HCT116 (cell line): ENCODE measurements around the gene SCP2. TPM values are rescaled to one million over a fixed set of nuclear protein-coding genes. Genes with fewer than 3 reads are reported as not detected.

Source experiments
- ATAC-seq: fragments of 200-7000 bp; cut with Tn5 transposase; 2 replicates; pipeline ENCODE4 v1.9.1; 2020; ENCODE audit warnings: mild to moderate bottlenecking, moderate library complexity
- Bru-seq: library from RNA; stranded (reverse); fragments of 400-500 nt; gene quantifications from one replicate; lab custom pipeline; 2021; lab: Mats Ljungman, UMichigan
- BruChase-seq, 2 experiments: library from RNA; stranded (reverse); fragments of 400-500 nt; gene quantifications; one replicate each; lab custom pipeline; 2021; lab: Mats Ljungman, UMichigan
- BruUV-seq: library from RNA; stranded (reverse); fragments of 400-500 nt; replicated peaks from 2 replicates; lab custom pipeline; 2021; lab: Mats Ljungman, UMichigan
- CTCF ChIA-PET: fragments of 300-600 bp; sonication (Branson Sonifier 250); formaldehyde crosslinking; loops from one replicate; lab custom pipeline; 2021; ENCODE audit warnings: antibody characterized with exemption; lab: Charles Lee
- POLR2A ChIA-PET: fragments of 300-600, 350-600 bp; sonication (Branson Sonifier 250); formaldehyde crosslinking; loops from one replicate; lab custom pipeline; 2021; ENCODE audit warnings: antibody characterized with exemption; lab: Charles Lee
- RAD21 ChIA-PET, 2 experiments: fragments of 300-600 bp; sonication (Branson Sonifier 250); formaldehyde crosslinking; loops; one replicate each; lab custom pipeline; 2023; ENCODE audit warnings: low total read pairs in 2 of 2; ENCODE audit not compliant: uncharacterized antibody in 2 of 2, unreplicated experiment in 2 of 2, low non-redundant PET in 1 of 2; lab: Charles Lee
- DNase-seq: peaks from one replicate; pipeline ENCODE4 v3.0.0-alpha.2; 2010; ENCODE audit warnings: low read depth, low spot score
- H2AFZ ChIP-seq: fragments of 200-600 bp; shearing (Covaris generic), sonication (generic); 2 replicates; pipeline ENCODE4 v1.6.1; 2017; ENCODE audit warnings: low read depth, mixed run types, mixed read lengths, antibody characterized with exemption, low read length; ENCODE audit not compliant: poor library complexity, severe bottlenecking
- H3K27ac ChIP-seq: 2 replicates; pipeline ENCODE4 v1.5.1; 2012; ENCODE audit warnings: low read depth, low read length
- H3K27me3 ChIP-seq: fragments of 200-600 bp; sonication (generic); 2 replicates; pipeline ENCODE4 v1.6.1; 2016; ENCODE audit warnings: mixed run types, low read length, mixed read lengths; ENCODE audit not compliant: insufficient read depth
- H3K36me3 ChIP-seq, 2 experiments: fragments of 200-500 bp in 1 of 2; fragments of 200-600 bp in 1 of 2; sonication (Bioruptor generic) in 1 of 2; sonication (generic) in 1 of 2; 2 replicates each; pipeline versions ENCODE4 v1.5.1 to v1.6.1; 2014 to 2016; ENCODE audit warnings: low read length in 2 of 2, inconsistent platforms in 1 of 2, mixed read lengths in 1 of 2, mixed run types in 1 of 2; ENCODE audit not compliant: insufficient read depth in 2 of 2, control insufficient read depth in 1 of 2
- H3K4me1 ChIP-seq, 2 experiments: fragments of 200-600 bp in 1 of 2; sonication (generic) in 1 of 2; 2 replicates each; pipeline versions ENCODE4 v1.5.1 to v1.6.1; 2012 to 2017; ENCODE audit warnings: low read length in 2 of 2, inconsistent platforms in 1 of 2, mild to moderate bottlenecking in 1 of 2, mixed read lengths in 1 of 2, mixed run types in 1 of 2, moderate library complexity in 1 of 2; ENCODE audit not compliant: insufficient read depth in 2 of 2, control insufficient read depth in 1 of 2
- H3K4me2 ChIP-seq: fragments of 200-600 bp; sonication (generic); 2 replicates; pipeline ENCODE4 v1.6.1; 2017; ENCODE audit warnings: mixed run types, low read length, mixed read lengths
- H3K4me3 ChIP-seq, 2 experiments: fragments of 200-600 bp in 1 of 2; sonication (generic) in 1 of 2; replicated peaks in 1 of 2; 2 replicates each; pipeline ENCODE4 v1.5.1; 2011 to 2016; ENCODE audit warnings: low read length in 2 of 2, control low read depth in 1 of 2, low read depth in 1 of 2, mild to moderate bottlenecking in 1 of 2, mixed read lengths in 1 of 2, mixed run types in 1 of 2
- H3K79me2 ChIP-seq: fragments of 200-600 bp; sonication (generic); 2 replicates; pipeline ENCODE4 v1.6.1; 2017; ENCODE audit warnings: mild to moderate bottlenecking, mixed run types, low read length, moderate library complexity, mixed read lengths; ENCODE audit not compliant: insufficient read depth
- H3K9ac ChIP-seq: fragments of 200-600 bp; sonication (generic); 2 replicates; pipeline ENCODE4 v1.6.1; 2016; ENCODE audit warnings: low read length, mixed read lengths
- H3K9me2 ChIP-seq: fragments of 200-600 bp; sonication (generic), shearing (Covaris generic); 2 replicates; pipeline ENCODE4 v1.6.1; 2017; ENCODE audit warnings: mixed run types, mild to moderate bottlenecking, moderate library complexity; ENCODE audit not compliant: insufficient read depth
- H3K9me3 ChIP-seq, 2 experiments: fragments of 200-500 bp in 1 of 2; fragments of 200-600 bp in 1 of 2; sonication (Bioruptor generic) in 1 of 2; sonication (generic) in 1 of 2; 2 replicates each; pipeline ENCODE4 v1.6.1; 2014 to 2017; ENCODE audit warnings: low read length in 2 of 2, mixed read lengths in 2 of 2, inconsistent platforms in 1 of 2, low read depth in 1 of 2, mild to moderate bottlenecking in 1 of 2, mixed run types in 1 of 2, moderate library complexity in 1 of 2; ENCODE audit not compliant: control insufficient read depth in 1 of 2, insufficient read depth in 1 of 2
- H4K20me1 ChIP-seq: fragments of 200-600 bp; sonication (generic), shearing (Covaris generic); 2 replicates; pipeline ENCODE4 v1.6.1; 2017; ENCODE audit warnings: mixed run types, mild to moderate bottlenecking, moderate library complexity; ENCODE audit not compliant: insufficient read depth
- EZH2phosphoT487 ChIP-seq: fragments of 200-600 bp; IDR thresholded peaks from 2 replicates; pipeline ENCODE4 v1.6.1; 2018; ENCODE audit warnings: antibody characterized with exemption, borderline replicate concordance
- MAX ChIP-seq: IDR thresholded peaks from 2 replicates; pipeline ENCODE4 v1.6.1; 2012
- POLR2A ChIP-seq: IDR thresholded peaks from 2 replicates; pipeline ENCODE4 v1.7.0; 2011; ENCODE audit warnings: borderline replicate concordance; ENCODE audit not compliant: insufficient read depth, insufficient read length; ENCODE audit errors: extremely low read depth
- POLR2AphosphoS5 ChIP-seq: IDR thresholded peaks from 2 replicates; pipeline ENCODE4 v1.6.1; 2011; ENCODE audit warnings: mild to moderate bottlenecking, low read depth, low read length, moderate library complexity
- REST ChIP-seq: IDR thresholded peaks from 2 replicates; pipeline ENCODE4 v1.6.1; 2012; ENCODE audit warnings: low read depth
- TCF7L2 ChIP-seq: IDR thresholded peaks from 2 replicates; pipeline ENCODE4 v1.7.0; 2011; ENCODE audit warnings: borderline replicate concordance, inconsistent platforms; ENCODE audit not compliant: insufficient read depth, insufficient read length; ENCODE audit errors: extremely low read depth
- ZFX ChIP-seq: fragments of 450-650 bp; IDR thresholded peaks from 2 replicates; pipeline ENCODE4 v1.6.1; 2017
- intact Hi-C: fragments of 100-400 bp; cut with micrococcal nuclease; formaldehyde crosslinking; loops from 2 replicates; pipeline ENCODE4 v1.10.0; 2022
- long read RNA-seq: library from polyadenylated mRNA; unstranded; transcript quantifications from one replicate; pipeline ENCODE4 v2.0.0, GENCODE V29; 2021; ENCODE audit not compliant: unreplicated experiment
- polyA plus RNA-seq: library from polyadenylated mRNA; unstranded; fragments of >200 nt; gene quantifications from 2 replicates; pipeline ENCODE4 v1.2.1, GENCODE V29; 2012; ENCODE audit warnings: missing spikeins
- total RNA-seq: library from RNA; stranded (reverse); gene quantifications from one replicate; pipeline ENCODE4 v1.2.1, GENCODE V29; 2021; ENCODE audit not compliant: unreplicated experiment

The SCP2 gene
- total RNA-seq (62.0 TPM), Bru-seq, nascent RNA (percentile 51 among the genes with signal in this experiment), BruChase-seq, experiment 1, labeled RNA remaining after a 6-hour chase (percentile 52 among the genes with signal in this experiment), BruChase-seq, experiment 2, labeled RNA remaining after a 2-hour chase (percentile 46 among the genes with signal in this experiment)
- polyA plus RNA-seq: 28.0 and 34.3 TPM in 2 replicates
- long read RNA-seq, transcript SCP2-207 (5 exons, 894 nt): major isoform, 56 of 101 reads
- long read RNA-seq, transcript SCP2-203 (16 exons, 2,811 nt): minor isoform, 29 of 101 reads
- long read RNA-seq, partial matches to known transcripts: 3 of 101 reads
- long read RNA-seq, other reads (novel, unspliced or antisense): 9 of 101 reads

- ATAC-seq (peak; percentile 90), DNase-seq (peak; percentile 8)
- H3K27ac ChIP-seq: peak within 1 kb of the TSS; percentile 31; the same call in 1 of the 2 replicates
- ChIA-PET POLR2A (no interaction called here), RAD21 (no interaction called here), CTCF (no interaction called here)
- TF ChIP-seq POLR2A (no peak), EZH2phosphoT487 (no peak), POLR2AphosphoS5 (peak; percentile 53; the same call in 1 of the 2 replicates), REST (no peak), TCF7L2 (no peak), MAX (0 out of 2 replicates have a peak, but pooled peaks have one; percentile 9), ZFX (peak; percentile 48)
- H2AFZ ChIP-seq: no peak within 1 kb of the TSS
- no peaks in the 10 kb centered on the region for H4K20me1 ChIP-seq
- peak within 1 kb of the TSS; percentile 54 to 61 for H3K4me3 ChIP-seq
- H3K9me2 ChIP-seq: no peaks in the 10 kb centered on the region
- no peaks in the 10 kb centered on the region for H3K79me2 ChIP-seq
- intact Hi-C loops: no loop called here
- H3K4me2 ChIP-seq: peak within 1 kb of the TSS; percentile 78
- peaks cover 0 to 17% of the 10 kb centered on the region in 2 experiments; a peak in 3 of 4 replicates for H3K4me1 ChIP-seq
- BruUV-seq: TSS peak; percentile 57
- no peaks in the 10 kb centered on the region for H3K27me3 ChIP-seq
- peak within 1 kb of the TSS; percentile 67 for H3K9ac ChIP-seq
- no peaks in the 10 kb centered on the region for H3K36me3 ChIP-seq
- H3K9me3 ChIP-seq: no peaks in the 10 kb centered on the region
Measured at GRCh38 chr1:52927212-52928014, at the start of gene SCP2. Gene SCP2 (plus strand): TSS chr1:52927276. CDS start chr1:52927397, 121 bp downstream.
